K562 (cell line): ENCODE measurements around the gene PRC1. TPM values are rescaled to one million over a fixed set of nuclear protein-coding genes. Genes with fewer than 3 reads are reported as not detected.

ENCODE experiments used
- ATAC-seq: fragments of 200-7000 bp; cut with Tn5 transposase; 3 replicates; pipeline ENCODE4 v1.9.1; 2020; ENCODE audit warnings: moderate library complexity
- BruUV-seq: library from RNA; stranded (reverse); fragments of 400-500 nt; replicated peaks from 2 replicates; lab custom pipeline; 2021; lab: Mats Ljungman, UMichigan
- CTCF ChIA-PET: fragments of 300-600 bp; formaldehyde crosslinking; extraction: SDS; loops from one replicate; lab custom pipeline; 2021; ENCODE audit warnings: low intra/inter-chr PET ratio; lab: Yijun Ruan, JAX
- POLR2A ChIA-PET: fragments of 300-600, 350-650 bp; sonication (Branson Sonifier 250); formaldehyde crosslinking; extraction: SDS; loops from one replicate; lab custom pipeline; 2021; ENCODE audit warnings: antibody characterized with exemption, inconsistent platforms; lab: Yijun Ruan, JAX
- DNase-seq, 4 experiments: peaks; one replicate each; pipeline versions ENCODE4 v3.0.0 to v3.0.0-alpha.2; 2011 to 2018; ENCODE audit warnings: low spot score in 3 of 4, mixed read lengths in 3 of 4; ENCODE audit errors: extremely low read depth in 1 of 4
- FAIRE-seq: peaks from 2 replicates; lab custom pipeline; 2011; peaks lifted over from hg19 to GRCh38; lab: Jason Lieb, UNC
- H2AFZ ChIP-seq: 2 replicates; pipeline ENCODE4 v1.6.0; 2011; ENCODE audit warnings: low read depth, low read length, control low read depth, inconsistent platforms
- H3K27ac ChIP-seq: fragments of 200-600 bp; 3 replicates; pipeline ENCODE4 v1.8.0; 2011; ENCODE audit warnings: low read depth, mild to moderate bottlenecking, control low read depth, inconsistent platforms, low read length, moderate library complexity, mixed read lengths; ENCODE audit errors: extremely low read depth
- H3K27me3 ChIP-seq, 2 experiments: fragments of 300-600 bp in 1 of 2; 2 replicates in 1 of 2; 3 replicates in 1 of 2; pipeline versions ENCODE4 v1.6.0 to v1.8.0; 2011; ENCODE audit warnings: inconsistent platforms in 2 of 2, low read length in 2 of 2, mild to moderate bottlenecking in 1 of 2, mixed read lengths in 1 of 2, moderate library complexity in 1 of 2; ENCODE audit not compliant: control insufficient read depth in 2 of 2, insufficient read depth in 2 of 2
- H3K36me3 ChIP-seq: fragments of 300-600 bp; 3 replicates; pipeline ENCODE4 v1.8.0; 2011; ENCODE audit warnings: mild to moderate bottlenecking, low read length, inconsistent platforms; ENCODE audit not compliant: control insufficient read depth, insufficient read depth
- H3K4me1 ChIP-seq, 2 experiments: fragments of 200-600 bp in 1 of 2; replicated peaks in 1 of 2; 2 replicates in 1 of 2; 3 replicates in 1 of 2; pipeline versions ENCODE4 v1.5.1 to v1.8.0; 2011; ENCODE audit warnings: inconsistent platforms in 2 of 2, low read length in 2 of 2, mild to moderate bottlenecking in 1 of 2, mixed read lengths in 1 of 2, moderate library complexity in 1 of 2; ENCODE audit not compliant: control insufficient read depth in 2 of 2, insufficient read depth in 2 of 2
- H3K4me2 ChIP-seq: 2 replicates; pipeline ENCODE4 v1.6.1; 2011; ENCODE audit warnings: low read length, control low read depth, inconsistent platforms, mixed read lengths; ENCODE audit not compliant: insufficient read depth
- H3K4me3 ChIP-seq: fragments of 200-600 bp; sonication (generic), shearing (Covaris generic); 2 replicates; pipeline ENCODE4 v1.5.1; 2016; ENCODE audit warnings: control low read depth, inconsistent platforms
- H3K79me2 ChIP-seq: fragments of 200-600 bp; 3 replicates; pipeline ENCODE4 v1.8.0; 2011; ENCODE audit warnings: low read length, inconsistent platforms; ENCODE audit not compliant: control insufficient read depth, insufficient read depth
- H3K9ac ChIP-seq, 2 experiments: 2 replicates each; pipeline versions ENCODE4 v1.6.0 to v1.6.1; 2011; ENCODE audit warnings: low read depth in 2 of 2, low read length in 2 of 2, control low read depth in 1 of 2, inconsistent platforms in 1 of 2, mild to moderate bottlenecking in 1 of 2, mixed read lengths in 1 of 2; ENCODE audit not compliant: insufficient read depth in 1 of 2
- H3K9me1 ChIP-seq: one replicate; pipeline ENCODE4 v1.6.0; 2011; ENCODE audit warnings: inconsistent platforms, mild to moderate bottlenecking, low read length, moderate library complexity; ENCODE audit not compliant: control insufficient read depth, insufficient read depth
- H3K9me3 ChIP-seq: replicated peaks from 2 replicates; pipeline ENCODE4 v1.5.1; 2011; ENCODE audit warnings: low read depth, low read length, inconsistent platforms; ENCODE audit not compliant: control insufficient read depth, insufficient read depth
- H4K20me1 ChIP-seq: replicated peaks from 2 replicates; pipeline ENCODE4 v1.6.1; 2011; ENCODE audit warnings: low read length, inconsistent platforms, mixed read lengths; ENCODE audit not compliant: control insufficient read depth, insufficient read depth
- ASH1L ChIP-seq: fragments of 450-650 bp; IDR thresholded peaks from 2 replicates; pipeline ENCODE4 v1.6.1; 2018; ENCODE audit warnings: borderline replicate concordance, mild to moderate bottlenecking, low read depth; ENCODE audit not compliant: partially characterized antibody
- ATF3 ChIP-seq, 2 experiments: fragments of 450-650 bp in 1 of 2; sonication (generic) in 1 of 2; formaldehyde crosslinking in 1 of 2; IDR thresholded peaks in 1 of 2; conservative IDR thresholded peaks in 1 of 2; 2 replicates each; pipeline versions ENCODE4 v1.6.1 to v1.8.1; 2016 to 2023; ENCODE audit warnings: mild to moderate bottlenecking in 2 of 2, moderate library complexity in 2 of 2, inconsistent platforms in 1 of 2, missing genetic modification reagents in 1 of 2
- BCL6 ChIP-seq: fragments of 250-450 bp; sonication (Bioruptor Pico); IDR thresholded peaks from 2 replicates; pipeline ENCODE4 v1.4.0; 2020
- FOXK1 ChIP-seq: sonication (generic); formaldehyde crosslinking; IDR thresholded peaks from 2 replicates; pipeline ENCODE4 v1.8.0; 2022; ENCODE audit warnings: missing genetic modification reagents, mild to moderate bottlenecking, borderline replicate concordance
- FOXO4 ChIP-seq: fragments of 450-650 bp; formaldehyde crosslinking; IDR thresholded peaks from 2 replicates; pipeline ENCODE4 v1.4.0; 2020; ENCODE audit warnings: mild to moderate bottlenecking, moderate library complexity
- LARP7 ChIP-seq: fragments of 450-650 bp; IDR thresholded peaks from 2 replicates; pipeline ENCODE4 v1.6.1; 2016
- NUFIP1 ChIP-seq: fragments of 450-650 bp; IDR thresholded peaks from 2 replicates; pipeline ENCODE4 v1.6.1; 2018; ENCODE audit not compliant: partially characterized antibody
- SMAD1 ChIP-seq: fragments of 150-350 bp; IDR thresholded peaks from 2 replicates; pipeline ENCODE4 v1.6.1; 2014; ENCODE audit warnings: low read length, low read depth; ENCODE audit not compliant: partially characterized antibody
- SMARCA5 ChIP-seq: fragments of 450-650 bp; IDR thresholded peaks from 2 replicates; pipeline ENCODE4 v1.6.1; 2016
- SRSF7 ChIP-seq: fragments of 200-400 bp; formaldehyde crosslinking; optimal IDR thresholded peaks from 2 replicates; pipeline ENCODE3; 2017; ENCODE audit warnings: mild to moderate bottlenecking, low read depth, low read length
- STAG1 ChIP-seq: sonication (generic); formaldehyde crosslinking; IDR thresholded peaks from 2 replicates; pipeline ENCODE4 v1.5.0; 2020; ENCODE audit warnings: missing genetic modification reagents, borderline replicate concordance
- THRB ChIP-seq: fragments of 450-650 bp; formaldehyde crosslinking; conservative IDR thresholded peaks from 2 replicates; pipeline ENCODE4 v1.4.0; 2022; ENCODE audit warnings: mild to moderate bottlenecking, missing genetic modification characterization
- ZNF354B ChIP-seq: fragments of 250-450 bp; sonication (Bioruptor Pico); IDR thresholded peaks from 2 replicates; pipeline ENCODE4 v1.4.0; 2020
- ZNF408 ChIP-seq: fragments of 250-450 bp; sonication (Bioruptor Pico); IDR thresholded peaks from 2 replicates; pipeline ENCODE4 v1.4.0; 2020; ENCODE audit warnings: low read depth, mild to moderate bottlenecking, moderate library complexity
- ZNF445 ChIP-seq: fragments of 250-450 bp; sonication (Bioruptor Pico); IDR thresholded peaks from 2 replicates; pipeline ENCODE4 v1.4.0; 2020; ENCODE audit warnings: low read depth, mild to moderate bottlenecking, moderate library complexity
- ZNF583 ChIP-seq: fragments of 250-450 bp; sonication (Bioruptor Pico); IDR thresholded peaks from 2 replicates; pipeline ENCODE4 v1.4.0; 2020
- WGBS: fragments of 100-300 bp; shearing (Covaris generic); methylation state at CpG from one replicate; pipeline ENCODE4 v1.1.6; 2016; ENCODE audit warnings: low coverage, mixed read lengths; ENCODE audit not compliant: insufficient coverage; ENCODE audit errors: missing lambda C conversion rate; 5-methylcytosine and 5-hydroxymethylcytosine counted together
- in situ Hi-C: fragments of 300-500 bp; cut with MboI; formaldehyde crosslinking; loops from 4 replicates; pipeline ENCODE4 v1.15.0; 2018; ENCODE audit warnings: inconsistent platforms, mixed read lengths
- intact Hi-C: fragments of 100-400 bp; cut with micrococcal nuclease; formaldehyde crosslinking; loops from 2 replicates; pipeline ENCODE4 v1.14.2; 2022
- polyA plus RNA-seq, 8 experiments: library from polyadenylated mRNA; depleted of rRNA in 4 of 8; stranded (reverse) in 5 of 8; unstranded in 3 of 8; fragments of >200 nt; fragmentation: Nextera tagmentation in 2 of 8; fragmentation: Illumina TruSeq in 1 of 8; extraction: Ambion mirVana in 2 of 8; extraction: Trizol in 1 of 8; gene quantifications; 2 replicates each; pipeline versions ENCODE4 v1.2.1 to v1.2.3, GENCODE V29; 2011 to 2014; ENCODE audit warnings: inconsistent platforms in 1 of 8, missing spikeins in 1 of 8
- total RNA-seq, 7 experiments: library from RNA; depleted of rRNA in 6 of 7; stranded (reverse); fragments of >200 nt in 6 of 7; fragmentation: Illumina TruSeq in 2 of 7; extraction: Trizol in 2 of 7; gene quantifications; 2 replicates each; pipeline versions ENCODE4 v1.2.1 to v1.2.3, GENCODE V29; 2011 to 2021; ENCODE audit warnings: low replicate concordance in 1 of 7
- TF ChIP-seq, protein P1 (sequence below): fragments of 150-350 bp; IDR thresholded peaks from 2 replicates; pipeline ENCODE4 v1.6.1; 2014; ENCODE audit warnings: low read depth, mild to moderate bottlenecking, low read length, borderline replicate concordance

The PRC1 gene
- total and polyA plus RNA-seq, 9 of the 15 experiments (the other 6 are each of a cell fraction or from before 2014, with no cell fraction given) = 156 to 391 (median 240) TPM

- CTCF ChIA-PET = no interaction called here
- TF ChIP-seq THRB (CRISPR knock-in tag) (no peak), ZNF354B (CRISPR knock-in tag) (no peak), SMARCA5 (no peak), ZNF408 (no peak), STAG1 (CRISPR knock-in tag) (no peak), FOXO4 (CRISPR knock-in tag) (no peak), FOXK1 (CRISPR knock-in tag) (no peak), ZNF583 (CRISPR knock-in tag) (no peak), LARP7 (no peak), ASH1L (no peak), BCL6 (CRISPR knock-in tag) (no peak), SRSF7 (no peak), ZNF445 (CRISPR knock-in tag) (no peak), ATF3 (IDR thresholded peaks at IDR 0.05) (no peak), ATF3 (CRISPR knock-in tag; conservative IDR thresholded peaks at IDR 0.05) (no peak), SMAD1 (no peak), NUFIP1 (no peak)
- TF ChIP-seq, protein P1, sequence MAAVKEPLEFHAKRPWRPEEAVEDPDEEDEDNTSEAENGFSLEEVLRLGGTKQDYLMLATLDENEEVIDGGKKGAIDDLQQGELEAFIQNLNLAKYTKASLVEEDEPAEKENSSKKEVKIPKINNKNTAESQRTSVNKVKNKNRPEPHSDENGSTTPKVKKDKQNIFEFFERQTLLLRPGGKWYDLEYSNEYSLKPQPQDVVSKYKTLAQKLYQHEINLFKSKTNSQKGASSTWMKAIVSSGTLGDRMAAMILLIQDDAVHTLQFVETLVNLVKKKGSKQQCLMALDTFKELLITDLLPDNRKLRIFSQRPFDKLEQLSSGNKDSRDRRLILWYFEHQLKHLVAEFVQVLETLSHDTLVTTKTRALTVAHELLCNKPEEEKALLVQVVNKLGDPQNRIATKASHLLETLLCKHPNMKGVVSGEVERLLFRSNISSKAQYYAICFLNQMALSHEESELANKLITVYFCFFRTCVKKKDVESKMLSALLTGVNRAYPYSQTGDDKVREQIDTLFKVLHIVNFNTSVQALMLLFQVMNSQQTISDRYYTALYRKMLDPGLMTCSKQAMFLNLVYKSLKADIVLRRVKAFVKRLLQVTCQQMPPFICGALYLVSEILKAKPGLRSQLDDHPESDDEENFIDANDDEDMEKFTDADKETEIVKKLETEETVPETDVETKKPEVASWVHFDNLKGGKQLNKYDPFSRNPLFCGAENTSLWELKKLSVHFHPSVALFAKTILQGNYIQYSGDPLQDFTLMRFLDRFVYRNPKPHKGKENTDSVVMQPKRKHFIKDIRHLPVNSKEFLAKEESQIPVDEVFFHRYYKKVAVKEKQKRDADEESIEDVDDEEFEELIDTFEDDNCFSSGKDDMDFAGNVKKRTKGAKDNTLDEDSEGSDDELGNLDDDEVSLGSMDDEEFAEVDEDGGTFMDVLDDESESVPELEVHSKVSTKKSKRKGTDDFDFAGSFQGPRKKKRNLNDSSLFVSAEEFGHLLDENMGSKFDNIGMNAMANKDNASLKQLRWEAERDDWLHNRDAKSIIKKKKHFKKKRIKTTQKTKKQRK = no peak
Measured at GRCh38 chr15:90939756-90940155, 54.6 kb downstream of the PRC1 start.

More at GRCh38 chr15:90939756-90940155, 54.6 kb downstream of the PRC1 start:
- Histone ChIP-seq H3K27me3 (no peaks in the 10 kb centered on the region), H3K9ac (peak overlapping the region in 1 of 2 experiments; percentile 65; a peak in 2 of 4 replicates), H3K9me1 (no peaks in the 10 kb centered on the region), H2AFZ (no peak overlapping the region), H3K9me3 (no peaks in the 10 kb centered on the region), H3K4me3 (no peak overlapping the region), H3K27ac (no peak overlapping the region), H3K4me1 (peaks cover 11 to 17% of the 10 kb centered on the region in 2 experiments), H3K4me2 (no peak overlapping the region), H3K79me2 (peaks cover 22% of the 10 kb centered on the region), H3K36me3 (peaks cover 76% of the 10 kb centered on the region), H4K20me1 (no peaks in the 10 kb centered on the region)
- ATAC-seq (no peak), DNase-seq (no peak), FAIRE-seq (no peak)
- BruUV-seq = no TSS peak
- POLR2A ChIA-PET = interaction anchor here (0.7 to 1.5 kb wide), 3 partner anchors 9 to 15 kb away, joined by 3 to 8 read pairs (median 3); partner anchors contain the start of gene RCCD1
- 98% methylated on average over 7 of the region's 7 CpGs for WGBS
- in situ Hi-C loops = no loop called here
- intact Hi-C loops = loop anchor here (10.0 kb wide), 2 partner anchors 285 to 645 kb away; no protein-coding TSS in a partner anchor
